ENCODE data around the gene LHX3.

DNA sequence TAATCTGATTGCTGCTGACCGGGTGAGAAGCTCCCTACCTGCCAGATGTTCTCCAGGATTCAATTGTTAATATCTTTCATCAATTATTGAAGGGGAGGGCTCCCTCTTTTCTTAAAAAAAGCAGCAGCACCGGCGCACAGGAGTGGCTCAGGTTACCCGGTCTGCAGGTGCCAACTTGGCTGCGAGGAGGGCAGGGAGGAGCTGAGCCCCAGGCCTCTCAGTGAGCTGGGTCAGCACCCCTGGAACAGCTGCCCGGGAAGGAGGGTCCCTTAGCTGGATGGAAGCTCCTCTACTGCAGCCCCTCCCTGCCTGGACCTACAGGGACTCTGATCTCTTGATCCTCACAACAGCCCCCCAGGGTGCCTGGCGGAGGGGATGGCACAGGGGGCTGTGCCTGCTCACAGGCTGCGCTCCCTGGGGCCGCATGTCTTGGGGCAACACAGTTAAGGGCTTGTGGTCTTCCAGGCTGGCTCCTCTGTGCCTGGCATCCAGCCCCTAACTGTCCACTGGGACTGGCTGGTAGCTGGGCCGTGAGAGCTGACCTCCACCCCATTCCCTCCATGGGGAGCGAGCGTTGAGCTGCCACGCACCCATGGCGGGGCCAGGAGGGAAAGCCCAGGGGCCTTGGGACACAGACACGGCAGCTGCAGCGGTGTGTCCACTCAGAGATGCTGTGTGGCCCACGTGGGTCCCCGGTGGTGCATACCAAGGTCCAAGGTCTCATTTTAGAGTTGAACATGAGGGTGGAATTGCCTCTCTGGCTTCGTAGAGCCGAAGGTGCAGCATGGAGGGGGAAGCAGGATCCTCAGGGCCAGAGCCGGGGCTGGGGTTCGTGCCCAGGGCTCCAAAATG is 57.7 kb downstream of the LHX3 start:
- TF ChIP-seq, protein P1, sequence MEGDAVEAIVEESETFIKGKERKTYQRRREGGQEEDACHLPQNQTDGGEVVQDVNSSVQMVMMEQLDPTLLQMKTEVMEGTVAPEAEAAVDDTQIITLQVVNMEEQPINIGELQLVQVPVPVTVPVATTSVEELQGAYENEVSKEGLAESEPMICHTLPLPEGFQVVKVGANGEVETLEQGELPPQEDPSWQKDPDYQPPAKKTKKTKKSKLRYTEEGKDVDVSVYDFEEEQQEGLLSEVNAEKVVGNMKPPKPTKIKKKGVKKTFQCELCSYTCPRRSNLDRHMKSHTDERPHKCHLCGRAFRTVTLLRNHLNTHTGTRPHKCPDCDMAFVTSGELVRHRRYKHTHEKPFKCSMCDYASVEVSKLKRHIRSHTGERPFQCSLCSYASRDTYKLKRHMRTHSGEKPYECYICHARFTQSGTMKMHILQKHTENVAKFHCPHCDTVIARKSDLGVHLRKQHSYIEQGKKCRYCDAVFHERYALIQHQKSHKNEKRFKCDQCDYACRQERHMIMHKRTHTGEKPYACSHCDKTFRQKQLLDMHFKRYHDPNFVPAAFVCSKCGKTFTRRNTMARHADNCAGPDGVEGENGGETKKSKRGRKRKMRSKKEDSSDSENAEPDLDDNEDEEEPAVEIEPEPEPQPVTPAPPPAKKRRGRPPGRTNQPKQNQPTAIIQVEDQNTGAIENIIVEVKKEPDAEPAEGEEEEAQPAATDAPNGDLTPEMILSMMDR (IDR thresholded peaks at IDR 0.05), result no peak
- no peak for TF ChIP-seq POLR2AphosphoS5 (IDR thresholded peaks at IDR 0.05)

Data from prostate gland (tissue), 2 donors.